Measurements from ENCODE around the gene HHLA2.
"Not testable (repeated sequence)": the region's sequence is repeated elsewhere in the genome, so short reads cannot be mapped to it uniquely, and the experiment has no call there.

HHLA2 gene

GRCh38 chr3:108296239-108296638 is at the start of gene HHLA2:
TSS of gene HHLA2 (plus strand) at chr3:108296548. CDS start at chr3:108351814, 55,266 bp downstream.
- no peak for DNase-seq (ENCODE audit: low spot score)

- DNase-seq (ENCODE audit: low spot score) = no peak
Measured at GRCh38 chr3:108250626-108251025, 45.7 kb upstream of the HHLA2 start.

- no peak for DNase-seq (ENCODE audit: low spot score)
Measured at GRCh38 chr3:108251265-108251664, 45.1 kb upstream of the HHLA2 start.

- DNase-seq (ENCODE audit: low spot score) = no peak
Measured at GRCh38 chr3:108251844-108252243, 44.5 kb upstream of the HHLA2 start.

- DNase-seq (ENCODE audit: low spot score) = no peak
Measured at GRCh38 chr3:108255131-108255530, 41.2 kb upstream of the HHLA2 start.

- DNase-seq (ENCODE audit: low spot score) = not testable (repeated sequence)
Measured at GRCh38 chr3:108264534-108265298, 31.6 kb upstream of the HHLA2 start.

- not testable (repeated sequence) for DNase-seq (ENCODE audit: low spot score)
Measured at GRCh38 chr3:108268235-108268634, 28.1 kb upstream of the HHLA2 start.

GRCh38 chr3:108271626-108272025 is 24.7 kb upstream of the HHLA2 start:
- DNase-seq (ENCODE audit: low spot score) = no peak

- DNase-seq (ENCODE audit: low spot score) = not testable (repeated sequence)
Measured at GRCh38 chr3:108279066-108279465, 17.3 kb upstream of the HHLA2 start.

GRCh38 chr3:108280476-108280875 is 15.9 kb upstream of the HHLA2 start:
- DNase-seq (ENCODE audit: low spot score) = no peak

- DNase-seq (ENCODE audit: low spot score) = no peak
Measured at GRCh38 chr3:108281670-108282069, 14.7 kb upstream of the HHLA2 start.

- no peak for DNase-seq (ENCODE audit: low spot score)
Measured at GRCh38 chr3:108283006-108283405, 13.3 kb upstream of the HHLA2 start.

GRCh38 chr3:108283989-108284388 is 12.4 kb upstream of the HHLA2 start:
- no peak for DNase-seq (ENCODE audit: low spot score)

- no peak for DNase-seq (ENCODE audit: low spot score)
Measured at GRCh38 chr3:108285176-108285575, 11.2 kb upstream of the HHLA2 start.

- no peak for DNase-seq (ENCODE audit: low spot score)
Measured at GRCh38 chr3:108287146-108287545, 9.2 kb upstream of the HHLA2 start.

GRCh38 chr3:108288193-108288592 is 8.2 kb upstream of the HHLA2 start:
- DNase-seq (ENCODE audit: low spot score) = not testable (repeated sequence)

GRCh38 chr3:108289159-108289558 is 7.2 kb upstream of the HHLA2 start:
- no peak for DNase-seq (ENCODE audit: low spot score)

- no peak for DNase-seq (ENCODE audit: low spot score)
Measured at GRCh38 chr3:108292450-108292849, 3.9 kb upstream of the HHLA2 start.

- DNase-seq (ENCODE audit: low spot score) = no peak
Measured at GRCh38 chr3:108292905-108293328, 3.4 kb upstream of the HHLA2 start.

- no peak for DNase-seq (ENCODE audit: low spot score)
Measured at GRCh38 chr3:108293858-108294257, 2.5 kb upstream of the HHLA2 start.

GRCh38 chr3:108295421-108296175 is 750 bp upstream of the HHLA2 start:
- DNase-seq (ENCODE audit: low spot score) = no peak

GRCh38 chr3:108297647-108298046 is 1.3 kb downstream of the HHLA2 start:
- DNase-seq (ENCODE audit: low spot score) = no peak

- no peak for DNase-seq (ENCODE audit: low spot score)
Measured at GRCh38 chr3:108298056-108298455, 1.7 kb downstream of the HHLA2 start.
